Transverse colon (tissue), 4 donors: Measurements from ENCODE around the gene AGPAT3. TPM values are rescaled to one million over a fixed set of nuclear protein-coding genes. Genes with fewer than 3 reads are reported as not detected.

Source experiments
- DNase-seq: peaks from one replicate; pipeline ENCODE4 v3.0.0-alpha.2; 2019
- H3K27ac ChIP-seq, 4 donors: fragments of 200-600 bp; sonication (generic); 2 replicates each; pipeline ENCODE4 v1.5.1; 2016 to 2018; ENCODE audit warnings: inconsistent platforms in 4 of 4
- H3K27me3 ChIP-seq: fragments of 200-600 bp; sonication (generic); 2 replicates; pipeline ENCODE4 v1.5.1; 2017; ENCODE audit warnings: inconsistent platforms
- H3K36me3 ChIP-seq, 4 donors: fragments of 200-600 bp; sonication (generic); 2 replicates each; pipeline ENCODE4 v1.5.1; 2017 to 2019; ENCODE audit warnings: inconsistent platforms in 4 of 4
- H3K4me1 ChIP-seq, 4 donors: fragments of 200-600 bp; sonication (generic); 2 replicates each; pipeline ENCODE4 v1.5.1; 2017 to 2020; ENCODE audit warnings: inconsistent platforms in 4 of 4
- H3K4me3 ChIP-seq, 4 donors: fragments of 200-600 bp; sonication (generic); 1 replicate in 1 of 4; 2 replicates in 3 of 4; pipeline versions ENCODE4 v1.5.1 to v1.6.1; 2017 to 2019; ENCODE audit warnings: inconsistent platforms in 4 of 4
- H3K9me3 ChIP-seq, 2 donors: fragments of 200-600 bp; sonication (generic); 2 replicates each; pipeline ENCODE4 v1.5.1; 2017 to 2019; ENCODE audit warnings: inconsistent platforms in 2 of 2
- CTCF ChIP-seq, 5 experiments: fragments of 200-600 bp in 3 of 5; fragments of 450-650 bp in 2 of 5; sonication (generic) in 3 of 5; IDR thresholded peaks; 1 replicate in 2 of 5; 2 replicates in 3 of 5; pipeline ENCODE4 v1.5.1; 2016 to 2017; ENCODE audit warnings: antibody characterized with exemption in 5 of 5, inconsistent platforms in 3 of 5, mild to moderate bottlenecking in 2 of 5, moderate library complexity in 1 of 5
- EP300 ChIP-seq: sonication (generic); formaldehyde crosslinking; IDR thresholded peaks from one replicate; pipeline ENCODE4 v1.6.1; 2017; ENCODE audit warnings: antibody characterized with exemption, low read depth
- POLR2A ChIP-seq: fragments of 450-650 bp; IDR thresholded peaks from one replicate; pipeline ENCODE4 v1.6.1; 2016; ENCODE audit warnings: antibody characterized with exemption, mild to moderate bottlenecking, moderate library complexity
- POLR2AphosphoS5 ChIP-seq, 3 donors: sonication (generic); formaldehyde crosslinking; IDR thresholded peaks; one replicate each; pipeline ENCODE4 v1.6.1; 2016; ENCODE audit warnings: antibody characterized with exemption in 3 of 3
- WGBS, 2 donors: methylation state at CpG; one replicate each; pipeline ENCODE4 v1.1.5; 2018; ENCODE audit warnings: low coverage in 1 of 2; 5-methylcytosine and 5-hydroxymethylcytosine counted together
- in situ Hi-C, 4 donors: fragments of 200-750 bp; cut with MboI; loops; one replicate each; pipeline versions ENCODE4 v1.15.0 to v1.15.1; 2017; ENCODE audit warnings: low sequenced_read_pairs in 3 of 4, low pct_ligation_motif_present in 1 of 4, low pct_unique_long_range_greater_than_20kb in 1 of 4
- intact Hi-C: fragments of 100-400 bp; cut with DNase I; formaldehyde crosslinking; loops from one replicate; pipeline ENCODE4 v1.15.1; 2023; ENCODE audit warnings: low total_unique reads
- total RNA-seq, 4 donors: library from RNA; depleted of rRNA; stranded (reverse); fragments of >200 nt; gene quantifications; one replicate each; pipeline ENCODE4 v1.1.0, GENCODE V29; 2016

AGPAT3 gene
- total RNA-seq, 4 donors from 2014 or later = 59.9 to 116 (median 85.3) TPM

GRCh38 chr21:43983390-43983789, 118.4 kb downstream of the AGPAT3 start:
- no peaks in the 10 kb centered on the region for H3K9me3 ChIP-seq
- no peak overlapping the region for H3K4me3 ChIP-seq
- DNase-seq = no peak
- H3K27ac ChIP-seq = no peak overlapping the region
- H3K36me3 ChIP-seq = peaks cover 0 to 27% (median 9%) of the 10 kb centered on the region in 4 donors
- H3K4me1 ChIP-seq = no peaks in the 10 kb centered on the region
- no peak for TF ChIP-seq EP300
- no peak for TF ChIP-seq CTCF (IDR thresholded peaks at IDR 0.05)
- in situ Hi-C loops (loop anchor here in 1 of 4 donors (25.0 kb wide), 1 partner anchor 171 kb away; no protein-coding TSS in a partner anchor), intact Hi-C loops (no loop called here)
- WGBS, 2 donors = 92% methylated on average over 15 of the region's 17 CpGs; no CpG with 5 or more reads in 1 of the 2 donors
- H3K27me3 ChIP-seq = no peaks in the 10 kb centered on the region

- H3K4me1 ChIP-seq = no peaks in the 10 kb centered on the region
- no peaks in the 10 kb centered on the region for H3K27me3 ChIP-seq
- in situ Hi-C loops = loop anchor here in 1 of 4 donors (25.0 kb wide), 1 partner anchor 172 kb away; no protein-coding TSS in a partner anchor
- WGBS, 2 donors = 88 to 95% methylated on average over 18 to 25 of the region's 25 CpGs
- no peak for TF ChIP-seq EP300
- no peak for TF ChIP-seq POLR2AphosphoS5 (IDR thresholded peaks at IDR 0.05)
- no peak for TF ChIP-seq POLR2A
- TF ChIP-seq CTCF (IDR thresholded peaks at IDR 0.05) = no peak
- intact Hi-C loops = no loop called here
- no peaks in the 10 kb centered on the region for H3K9me3 ChIP-seq
- no peak for DNase-seq
- no peak overlapping the region for H3K27ac ChIP-seq
- peaks cover 0 to 22% (median 9%) of the 10 kb centered on the region in 4 donors for H3K36me3 ChIP-seq
- no peak overlapping the region for H3K4me3 ChIP-seq
These were observed 118.9 kb downstream of the AGPAT3 start for GRCh38 chr21:43983860-43984420.

- intact Hi-C loops (no loop called here), in situ Hi-C loops (loop anchor here in 1 of 4 donors (25.0 kb wide), 1 partner anchor 173 kb away; no protein-coding TSS in a partner anchor)
- TF ChIP-seq POLR2AphosphoS5 (IDR thresholded peaks at IDR 0.05) (no peak), EP300 (no peak), CTCF (IDR thresholded peaks at IDR 0.05) (no peak)
- Histone ChIP-seq H3K27me3 (no peaks in the 10 kb centered on the region), H3K36me3 (peaks cover 0 to 22% (median 9%) of the 10 kb centered on the region in 4 donors), H3K9me3 (no peaks in the 10 kb centered on the region), H3K4me3 (no peak overlapping the region), H3K4me1 (no peaks in the 10 kb centered on the region), H3K27ac (no peak overlapping the region)
- WGBS, 2 donors = 92 to 93% methylated on average over 13 to 31 of the region's 31 CpGs
- no peak for DNase-seq
These were observed 120.1 kb downstream of the AGPAT3 start for GRCh38 chr21:43984905-43985689.

- no peak for DNase-seq
- in situ Hi-C loops = loop anchor here in 1 of 4 donors (25.0 kb wide), 1 partner anchor 173 kb away; no protein-coding TSS in a partner anchor
- Histone ChIP-seq H3K4me3 (no peak overlapping the region), H3K9me3 (no peaks in the 10 kb centered on the region), H3K27me3 (no peaks in the 10 kb centered on the region), H3K4me1 (no peaks in the 10 kb centered on the region), H3K27ac (no peak overlapping the region), H3K36me3 (peaks cover 0 to 18% (median 9%) of the 10 kb centered on the region in 4 donors)
- TF ChIP-seq CTCF (IDR thresholded peaks at IDR 0.05) (no peak), POLR2AphosphoS5 (IDR thresholded peaks at IDR 0.05) (no peak), EP300 (no peak), POLR2A (no peak)
- intact Hi-C loops = no loop called here
- 42 to 43% methylated on average over 8 to 22 of the region's 22 CpGs for WGBS, 2 donors
These were observed 120.7 kb downstream of the AGPAT3 start for GRCh38 chr21:43985690-43986251.
